Raji (cell line): Measurements from ENCODE around the gene B4GALNT4.
A peak's percentile ranks its signal among the peaks of the same experiment; 100 is the strongest.

Experiments
- POLR2A ChIP-seq: IDR thresholded peaks from 2 replicates; pipeline ENCODE4 v1.6.1; 2011; ENCODE audit warnings: low read depth, low read length, control low read depth; ENCODE audit not compliant: insufficient read depth

The B4GALNT4 gene

DNA sequence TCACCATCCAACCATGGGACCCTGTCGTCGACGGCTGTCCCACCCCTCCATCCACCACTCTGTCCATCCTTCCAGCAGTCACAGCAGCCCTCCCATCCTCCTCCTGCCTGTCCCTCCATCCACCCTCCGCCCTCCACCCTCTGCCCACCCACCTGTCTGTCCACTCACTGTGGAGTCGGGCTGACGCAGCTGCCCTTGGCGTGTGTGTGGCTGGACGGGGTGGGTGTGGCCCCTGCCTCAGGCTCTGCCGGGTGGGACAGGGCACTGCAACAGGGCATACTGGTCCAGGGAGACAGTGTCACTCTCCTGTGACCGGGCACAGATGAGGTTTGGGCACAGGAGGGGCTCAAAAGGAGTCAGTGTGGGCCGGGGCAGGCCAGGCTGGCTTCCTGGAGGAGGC is 26.6 kb downstream of the B4GALNT4 start:
- no peak for TF ChIP-seq POLR2A

- TF ChIP-seq POLR2A = no peak
These were observed 27.2 kb downstream of the B4GALNT4 start for GRCh38 chr11:396511-396947.

GRCh38 chr11:396948-397548 is 27.7 kb downstream of the B4GALNT4 start:
- no peak for TF ChIP-seq POLR2A

- no peak for TF ChIP-seq POLR2A
These were observed 29.5 kb downstream of the B4GALNT4 start for GRCh38 chr11:398826-399225.

GRCh38 chr11:399731-400211 is 30.5 kb downstream of the B4GALNT4 start:
- no peak for TF ChIP-seq POLR2A

DNA sequence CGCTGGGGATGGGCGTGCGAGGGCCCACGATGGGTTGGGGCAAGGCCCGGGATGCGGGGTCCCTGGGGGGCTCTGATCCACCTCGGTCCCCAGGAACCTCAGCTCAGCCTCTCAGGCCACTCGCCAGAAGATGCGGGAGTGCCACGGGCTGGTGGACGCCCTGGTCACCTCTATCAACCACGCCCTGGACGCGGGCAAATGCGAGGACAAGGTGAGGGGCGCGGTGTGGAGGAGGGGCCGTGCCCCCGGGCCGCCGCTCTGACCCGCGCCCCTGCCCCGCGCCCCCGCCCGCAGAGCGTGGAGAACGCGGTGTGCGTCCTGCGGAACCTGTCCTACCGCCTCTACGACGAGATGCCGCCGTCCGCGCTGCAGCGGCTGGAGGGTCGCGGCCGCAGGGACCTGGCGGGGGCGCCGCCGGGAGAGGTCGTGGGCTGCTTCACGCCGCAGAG is 31.0 kb downstream of the B4GALNT4 start:
- TF ChIP-seq POLR2A = no peak

DNA sequence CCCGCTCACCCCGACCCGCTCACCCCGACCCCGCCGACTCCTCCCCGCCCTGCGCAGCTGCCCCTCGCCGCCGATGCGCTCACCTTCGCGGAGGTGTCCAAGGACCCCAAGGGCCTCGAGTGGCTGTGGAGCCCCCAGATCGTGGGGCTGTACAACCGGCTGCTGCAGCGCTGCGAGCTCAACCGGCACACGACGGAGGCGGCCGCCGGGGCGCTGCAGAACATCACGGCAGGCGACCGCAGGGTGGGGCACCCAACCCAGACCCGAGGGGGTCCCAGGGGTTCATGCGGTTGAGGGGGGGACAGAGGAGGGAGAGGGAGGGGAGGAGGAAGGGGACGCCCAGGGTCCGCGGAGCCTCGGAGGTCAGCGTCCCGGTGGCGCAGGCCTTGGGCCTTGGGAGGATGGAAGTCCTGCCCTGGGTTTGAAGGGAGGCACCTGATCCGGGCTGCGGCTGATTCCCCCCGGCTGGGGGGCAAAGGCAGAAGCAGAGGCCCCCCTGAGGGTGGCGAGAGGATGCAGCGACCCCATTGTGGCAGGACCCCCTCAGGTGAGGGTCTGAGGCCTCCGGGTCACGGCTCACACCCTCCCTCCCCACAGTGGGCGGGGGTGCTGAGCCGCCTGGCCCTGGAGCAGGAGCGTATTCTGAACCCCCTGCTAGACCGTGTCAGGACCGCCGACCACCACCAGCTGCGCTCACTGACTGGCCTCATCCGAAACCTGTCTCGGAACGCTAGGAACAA is 33.9 kb downstream of the B4GALNT4 start:
- no peak for TF ChIP-seq POLR2A

DNA sequence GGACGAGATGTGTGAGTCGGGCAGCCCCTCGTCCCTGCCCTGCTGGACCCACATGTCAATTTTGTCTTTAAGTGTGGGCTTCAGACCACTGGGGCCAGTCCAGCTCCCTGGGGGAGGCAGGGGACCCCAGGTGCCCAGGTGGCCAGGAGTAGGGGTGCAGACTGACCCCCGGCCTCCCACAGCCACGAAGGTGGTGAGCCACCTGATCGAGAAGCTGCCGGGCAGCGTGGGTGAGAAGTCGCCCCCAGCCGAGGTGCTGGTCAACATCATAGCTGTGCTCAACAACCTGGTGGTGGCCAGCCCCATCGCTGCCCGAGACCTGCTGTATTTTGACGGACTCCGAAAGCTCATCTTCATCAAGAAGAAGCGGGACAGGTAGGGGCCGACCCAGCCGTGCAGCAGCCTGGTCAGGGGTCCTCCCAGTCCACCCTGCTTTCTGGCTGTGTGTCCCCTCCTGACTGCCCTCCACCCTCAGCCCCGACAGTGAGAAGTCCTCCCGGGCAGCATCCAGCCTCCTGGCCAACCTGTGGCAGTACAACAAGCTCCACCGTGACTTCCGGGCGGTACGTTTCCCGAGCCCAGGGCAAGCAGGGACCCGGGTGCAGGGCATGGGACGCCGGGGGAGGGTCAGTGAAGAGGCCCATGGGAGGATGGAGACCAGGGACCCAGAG is 34.6 kb downstream of the B4GALNT4 start:
- no peak for TF ChIP-seq POLR2A

GRCh38 chr11:404551-405264 is 35.4 kb downstream of the B4GALNT4 start:
- TF ChIP-seq POLR2A = no peak

DNA sequence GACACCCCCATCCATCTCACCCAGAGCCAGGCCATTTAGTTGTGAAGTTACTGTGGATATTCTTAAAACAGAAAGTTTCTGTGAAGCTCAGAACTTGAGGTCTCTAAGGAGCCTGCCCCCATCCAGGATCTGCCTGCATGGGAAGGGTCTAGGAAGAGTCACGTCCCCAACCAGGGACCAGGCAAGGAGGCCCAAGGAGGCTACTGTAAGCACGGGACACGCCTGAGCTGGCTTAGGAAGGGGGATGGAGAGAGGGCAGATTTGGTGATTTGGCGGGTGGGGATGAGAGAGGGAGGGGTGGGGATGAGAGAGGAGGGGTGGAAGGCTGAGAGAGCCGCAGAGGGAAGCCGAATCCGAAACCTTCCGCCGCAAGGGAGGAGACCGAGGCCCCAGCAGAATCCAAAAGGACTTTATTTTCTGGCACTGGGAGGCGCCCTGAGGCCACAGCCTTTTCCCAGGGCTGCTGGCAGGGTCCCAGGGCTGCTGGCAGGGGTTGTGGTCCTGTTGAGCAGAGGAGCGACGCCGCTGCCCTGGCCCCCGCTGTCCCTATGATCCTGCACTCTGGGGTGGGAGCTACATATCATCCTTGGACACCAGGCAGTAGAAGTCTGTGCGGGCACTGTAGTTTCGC is 36.1 kb downstream of the B4GALNT4 start:
- TF ChIP-seq POLR2A = no peak

- no peak for TF ChIP-seq POLR2A
These were observed 36.9 kb downstream of the B4GALNT4 start for GRCh38 chr11:405954-406795.

GRCh38 chr11:406796-407650 is 37.7 kb downstream of the B4GALNT4 start:
- TF ChIP-seq POLR2A = 0 out of 2 replicates have a peak, but pooled peaks have one; percentile 13

DNA sequence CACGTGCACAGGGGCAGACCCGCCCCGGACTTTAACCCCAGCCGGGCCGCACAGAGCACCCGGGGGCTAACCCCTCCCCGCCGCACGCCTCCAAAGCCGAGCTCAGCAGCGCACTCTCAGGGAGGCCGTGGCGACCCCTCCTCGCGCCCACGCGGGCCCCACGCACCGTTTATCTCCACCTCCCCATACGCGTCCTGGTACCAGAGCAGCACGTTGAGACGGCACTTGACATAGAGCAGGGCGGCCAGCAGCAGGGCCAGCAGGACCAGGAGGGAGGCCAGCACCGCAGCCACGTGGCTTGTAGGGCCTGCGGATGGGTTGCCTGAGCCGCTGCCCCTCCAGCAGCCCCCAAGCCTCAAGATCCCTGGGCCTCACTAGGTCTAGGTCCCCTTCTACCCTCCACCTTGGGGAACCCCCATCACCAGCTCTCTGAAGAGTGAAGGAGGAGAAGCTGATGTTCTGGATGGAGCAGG is 38.4 kb downstream of the B4GALNT4 start:
- TF ChIP-seq POLR2A = no peak
